ENCODE measurements around the gene CYB5R2.

CYB5R2 gene

GRCh38 chr11:7688238-7688826 is 15.0 kb upstream of the CYB5R2 start:
- H3K27me3 ChIP-seq (replicated peaks; ENCODE audit: control insufficient read depth, insufficient read depth, low read length), result no peaks in the 10 kb centered on the region; the same call in none of the 2 replicates
- no peaks in the 10 kb centered on the region for H3K36me3 ChIP-seq (ENCODE audit: control insufficient read depth, insufficient read depth, low read length)
- peak; percentile 85 for TF ChIP-seq CTCF (IDR thresholded peaks at IDR 0.05; ENCODE audit: insufficient read depth, low read length, poor library complexity, severe bottlenecking)
- DNase-seq (ENCODE audit: extremely low read depth, insufficient read length), result no peak
- no peak overlapping the region for H3K4me3 ChIP-seq (replicated peaks; ENCODE audit: low read depth, low read length)

- Histone ChIP-seq H3K27me3 (replicated peaks; ENCODE audit: control insufficient read depth, insufficient read depth, low read length) (no peaks in the 10 kb centered on the region; the same call in none of the 2 replicates), H3K4me3 (replicated peaks; ENCODE audit: low read depth, low read length) (no peak overlapping the region), H3K36me3 (ENCODE audit: control insufficient read depth, insufficient read depth, low read length) (no peaks in the 10 kb centered on the region)
- no peak for DNase-seq (ENCODE audit: extremely low read depth, insufficient read length)
- TF ChIP-seq CTCF (IDR thresholded peaks at IDR 0.05; ENCODE audit: insufficient read depth, low read length, poor library complexity, severe bottlenecking), result no peak
Measured at GRCh38 chr11:7687386-7687785, 14.1 kb upstream of the CYB5R2 start.

- H3K27me3 ChIP-seq (replicated peaks; ENCODE audit: control insufficient read depth, insufficient read depth, low read length), result no peaks in the 10 kb centered on the region; the same call in 1 of the 2 replicates
- no peak for TF ChIP-seq CTCF (IDR thresholded peaks at IDR 0.05; ENCODE audit: insufficient read depth, low read length, poor library complexity, severe bottlenecking)
- no peak overlapping the region for H3K4me3 ChIP-seq (replicated peaks; ENCODE audit: low read depth, low read length)
Measured at GRCh38 chr11:7686761-7687160, 13.5 kb upstream of the CYB5R2 start.

GRCh38 chr11:7683571-7683970 is 10.3 kb upstream of the CYB5R2 start:
- no peak overlapping the region for H3K4me3 ChIP-seq (replicated peaks; ENCODE audit: low read depth, low read length)
- H3K36me3 ChIP-seq (ENCODE audit: control insufficient read depth, insufficient read depth, low read length), result no peaks in the 10 kb centered on the region
- no peak for TF ChIP-seq CTCF (IDR thresholded peaks at IDR 0.05; ENCODE audit: insufficient read depth, low read length, poor library complexity, severe bottlenecking)
- no peaks in the 10 kb centered on the region; the same call in 1 of the 2 replicates for H3K27me3 ChIP-seq (replicated peaks; ENCODE audit: control insufficient read depth, insufficient read depth, low read length)
- DNase-seq (ENCODE audit: extremely low read depth, insufficient read length), result no peak

More at GRCh38 chr11:7686761-7687160, 13.5 kb upstream of the CYB5R2 start:
- DNase-seq (ENCODE audit: extremely low read depth, insufficient read length), result no peak
- H3K36me3 ChIP-seq (ENCODE audit: control insufficient read depth, insufficient read depth, low read length), result no peaks in the 10 kb centered on the region

GRCh38 chr11:7677796-7678201 is 4.5 kb upstream of the CYB5R2 start:
- Histone ChIP-seq H3K4me3 (replicated peaks; ENCODE audit: low read depth, low read length) (no peak overlapping the region), H3K27me3 (replicated peaks; ENCODE audit: control insufficient read depth, insufficient read depth, low read length) (no peaks in the 10 kb centered on the region; the same call in 1 of the 2 replicates), H3K36me3 (ENCODE audit: control insufficient read depth, insufficient read depth, low read length) (no peaks in the 10 kb centered on the region)
- no peak for TF ChIP-seq CTCF (IDR thresholded peaks at IDR 0.05; ENCODE audit: insufficient read depth, low read length, poor library complexity, severe bottlenecking)
- DNase-seq (ENCODE audit: extremely low read depth, insufficient read length), result no peak

GRCh38 chr11:7677071-7677470 is 3.8 kb upstream of the CYB5R2 start:
- no peaks in the 10 kb centered on the region; the same call in 1 of the 2 replicates for H3K27me3 ChIP-seq (replicated peaks; ENCODE audit: control insufficient read depth, insufficient read depth, low read length)
- DNase-seq (ENCODE audit: extremely low read depth, insufficient read length), result no peak
- no peaks in the 10 kb centered on the region for H3K36me3 ChIP-seq (ENCODE audit: control insufficient read depth, insufficient read depth, low read length)
- H3K4me3 ChIP-seq (replicated peaks; ENCODE audit: low read depth, low read length), result no peak overlapping the region
- TF ChIP-seq CTCF (IDR thresholded peaks at IDR 0.05; ENCODE audit: insufficient read depth, low read length, poor library complexity, severe bottlenecking), result no peak

All from GM06990 (cell line).